HepG2 (cell line): Measurements from ENCODE around the gene SDR39U1. TPM values are rescaled to one million over a fixed set of nuclear protein-coding genes. Genes with fewer than 3 reads are reported as not detected.

Experiments
- ATAC-seq: fragments of 200-7000 bp; cut with Tn5 transposase; 3 replicates; pipeline ENCODE4 v1.9.1; 2020; ENCODE audit warnings: mild to moderate bottlenecking, moderate library complexity
- BruUV-seq: library from RNA; stranded (reverse); fragments of 400-500 nt; replicated peaks from 2 replicates; lab custom pipeline; 2021; lab: Mats Ljungman, UMichigan
- CTCF ChIA-PET: fragments of 300-600 bp; formaldehyde crosslinking; extraction: SDS; loops from one replicate; lab custom pipeline; 2021; ENCODE audit warnings: low total read pairs, inconsistent platforms, low intra/inter-chr PET ratio; lab: Yijun Ruan, JAX
- POLR2A ChIA-PET: fragments of 350-600 bp; sonication (Branson Sonifier 250); formaldehyde crosslinking; loops from one replicate; lab custom pipeline; 2020; ENCODE audit warnings: antibody characterized with exemption, inconsistent platforms; lab: Yijun Ruan, JAX
- DNase-seq: peaks from one replicate; pipeline ENCODE4 v3.0.0-alpha.2; 2015; ENCODE audit warnings: low spot score
- FAIRE-seq: peaks from 3 replicates; lab custom pipeline; 2011; peaks lifted over from hg19 to GRCh38; lab: Jason Lieb, UNC
- H2AFZ ChIP-seq: one replicate; pipeline ENCODE4 v1.6.1; 2011; ENCODE audit warnings: low read length, inconsistent platforms
- H3K27ac ChIP-seq: fragments of 300-600 bp; 3 replicates; pipeline ENCODE4 v1.8.0; 2011; ENCODE audit warnings: mixed run types, mild to moderate bottlenecking, mixed read lengths, low read length, inconsistent platforms; ENCODE audit not compliant: insufficient read depth; ENCODE audit errors: extremely low read length
- H3K27me3 ChIP-seq, 2 experiments: fragments of 200-600 bp in 1 of 2; 2 replicates in 1 of 2; 3 replicates in 1 of 2; pipeline versions ENCODE4 v1.6.0 to v1.8.0; 2011; ENCODE audit warnings: low read length in 2 of 2, mild to moderate bottlenecking in 2 of 2, moderate library complexity in 2 of 2, inconsistent platforms in 1 of 2; ENCODE audit not compliant: insufficient read depth in 2 of 2, control insufficient read depth in 1 of 2
- H3K36me3 ChIP-seq, 2 experiments: fragments of 200-600 bp in 1 of 2; replicated peaks in 1 of 2; 2 replicates in 1 of 2; 3 replicates in 1 of 2; pipeline versions ENCODE4 v1.5.1 to v1.8.0; 2011; ENCODE audit warnings: low read length in 2 of 2, inconsistent platforms in 1 of 2; ENCODE audit not compliant: insufficient read depth in 2 of 2, control insufficient read depth in 1 of 2
- H3K4me1 ChIP-seq: 2 replicates; pipeline ENCODE4 v1.5.1; 2012; ENCODE audit warnings: low read length, inconsistent platforms; ENCODE audit not compliant: insufficient read depth
- H3K4me2 ChIP-seq: 2 replicates; pipeline ENCODE4 v1.6.0; 2011; ENCODE audit warnings: low read depth, low read length, inconsistent platforms
- H3K4me3 ChIP-seq, 3 experiments: fragments of 200-600 bp in 1 of 3; sonication (generic), shearing (Covaris generic) in 1 of 3; replicated peaks in 1 of 3; 2 replicates each; pipeline ENCODE4 v1.5.1; 2011 to 2016; ENCODE audit warnings: low read length in 3 of 3, inconsistent platforms in 2 of 3, low read depth in 2 of 3, mild to moderate bottlenecking in 2 of 3, control low read depth in 1 of 3, mixed read lengths in 1 of 3; ENCODE audit not compliant: insufficient read depth in 1 of 3
- H3K79me2 ChIP-seq: one replicate; pipeline ENCODE4 v1.6.1; 2011; ENCODE audit warnings: low read length, inconsistent platforms; ENCODE audit not compliant: insufficient read depth
- H3K9ac ChIP-seq: 2 replicates; pipeline ENCODE4 v1.6.0; 2011; ENCODE audit warnings: mild to moderate bottlenecking, low read depth, low read length, inconsistent platforms; ENCODE audit not compliant: insufficient read depth
- H3K9me3 ChIP-seq: 2 replicates; pipeline ENCODE4 v1.5.1; 2012; ENCODE audit warnings: mild to moderate bottlenecking, low read length
- H4K20me1 ChIP-seq: 2 replicates; pipeline ENCODE4 v1.6.0; 2011; ENCODE audit warnings: inconsistent platforms, mild to moderate bottlenecking, low read length, moderate library complexity; ENCODE audit not compliant: insufficient read depth
- ATF3 ChIP-seq: sonication (generic); formaldehyde crosslinking; IDR thresholded peaks from 2 replicates; pipeline ENCODE4 v1.4.0; 2020; ENCODE audit warnings: missing genetic modification reagents
- FIP1L1 ChIP-seq: fragments of 200-400 bp; formaldehyde crosslinking; IDR thresholded peaks from 2 replicates; pipeline ENCODE4 v1.6.1; 2018; ENCODE audit warnings: low read depth, mild to moderate bottlenecking, low read length, moderate library complexity, borderline replicate concordance; ENCODE audit not compliant: insufficient read depth
- FOXO4 ChIP-seq: sonication (generic); formaldehyde crosslinking; conservative IDR thresholded peaks from 2 replicates; pipeline ENCODE4 v1.8.1; 2023; ENCODE audit warnings: missing genetic modification reagents
- GABPA ChIP-seq, 2 experiments: IDR thresholded peaks; 2 replicates each; pipeline ENCODE4 v1.6.1; 2011 to 2016; ENCODE audit warnings: low read depth in 2 of 2, low read length in 1 of 2, missing biosample characterization in 1 of 2, missing genetic modification characterization in 1 of 2
- HMG20A ChIP-seq: IDR thresholded peaks from 2 replicates; pipeline ENCODE4 v1.6.1; 2016; ENCODE audit warnings: borderline replicate concordance
- MATR3 ChIP-seq: sonication (generic); formaldehyde crosslinking; IDR thresholded peaks from 2 replicates; pipeline ENCODE4 v1.4.0; 2020; ENCODE audit warnings: missing genetic modification reagents
- POLR2AphosphoS5 ChIP-seq: IDR thresholded peaks from 2 replicates; pipeline ENCODE4 v1.6.1; 2012; ENCODE audit warnings: low read depth, low read length
- SOX5 ChIP-seq: IDR thresholded peaks from 2 replicates; pipeline ENCODE4 v1.6.1; 2016; ENCODE audit warnings: borderline replicate concordance
- SSRP1 ChIP-seq: IDR thresholded peaks from 2 replicates; pipeline ENCODE4 v1.6.1; 2016; ENCODE audit warnings: control low read depth
- ZC3H13 ChIP-seq: sonication (generic); formaldehyde crosslinking; IDR thresholded peaks from 2 replicates; pipeline ENCODE4 v1.8.1; 2023; ENCODE audit warnings: mild to moderate bottlenecking, missing genetic modification reagents, moderate library complexity
- ZNF282 ChIP-seq: fragments of 450-650 bp; IDR thresholded peaks from 2 replicates; pipeline ENCODE4 v1.6.1; 2018; ENCODE audit not compliant: partially characterized antibody
- ZNF317 ChIP-seq: sonication (generic); formaldehyde crosslinking; IDR thresholded peaks from 2 replicates; pipeline ENCODE4 v1.5.0; 2020; ENCODE audit warnings: mild to moderate bottlenecking, missing genetic modification reagents
- ZNF589 ChIP-seq: sonication (generic); formaldehyde crosslinking; conservative IDR thresholded peaks from 2 replicates; pipeline ENCODE4 v1.8.0; 2022; ENCODE audit warnings: mild to moderate bottlenecking, moderate library complexity, missing genetic modification reagents
- ZNF784 ChIP-seq: sonication (generic); formaldehyde crosslinking; IDR thresholded peaks from 2 replicates; pipeline ENCODE4 v1.5.1; 2020; ENCODE audit warnings: missing genetic modification reagents, mild to moderate bottlenecking, borderline replicate concordance
- ZSCAN21 ChIP-seq: sonication (generic); formaldehyde crosslinking; IDR thresholded peaks from 2 replicates; pipeline ENCODE4 v1.8.0; 2022; ENCODE audit warnings: mild to moderate bottlenecking, missing genetic modification reagents, moderate library complexity, borderline replicate concordance
- WGBS: methylation state at CpG from one replicate; pipeline ENCODE4 v1.1.6; 2017; ENCODE audit warnings: low lambda C conversion rate; 5-methylcytosine and 5-hydroxymethylcytosine counted together
- in situ Hi-C: cut with HindIII; loops from 2 replicates; pipeline ENCODE4 v1.10.0; 2017; ENCODE audit warnings: low pct_unique_long_range_greater_than_20kb; ENCODE audit not compliant: extremely low pct_ligation_motif_present
- intact Hi-C: fragments of 100-400 bp; cut with micrococcal nuclease; formaldehyde crosslinking; loops from one replicate; pipeline ENCODE4 v1.10.0; 2022; ENCODE audit not compliant: unreplicated experiment
- polyA plus RNA-seq, 8 experiments: library from polyadenylated mRNA; depleted of rRNA in 3 of 8; stranded (reverse) in 7 of 8; unstranded in 1 of 8; fragments of >200 nt; fragmentation: Illumina TruSeq in 4 of 8; extraction: Trizol in 4 of 8; gene quantifications; 2 replicates each; pipeline versions ENCODE4 v1.2.1 to v1.2.3, GENCODE V29; 2011 to 2016; ENCODE audit warnings: low read depth in 4 of 8, missing spikeins in 1 of 8, mixed read lengths in 1 of 8; ENCODE audit not compliant: insufficient read depth in 1 of 8
- total RNA-seq, 5 experiments: library from RNA; depleted of rRNA; stranded (reverse); fragments of >200 nt; fragmentation: Illumina TruSeq; extraction: Trizol; gene quantifications; 2 replicates each; pipeline ENCODE4 v1.2.3, GENCODE V29; 2016; ENCODE audit warnings: low read depth in 1 of 5
- TF ChIP-seq, protein P1 (sequence below): sonication (generic); formaldehyde crosslinking; IDR thresholded peaks from 2 replicates; pipeline ENCODE4 v1.5.1; 2020; ENCODE audit warnings: missing genetic modification reagents, mild to moderate bottlenecking, borderline replicate concordance
- TF ChIP-seq, protein P2 (sequence below): sonication (generic); formaldehyde crosslinking; IDR thresholded peaks from 2 replicates; pipeline ENCODE4 v1.5.0; 2020; ENCODE audit warnings: mild to moderate bottlenecking, low read depth, missing genetic modification reagents, borderline replicate concordance

Gene SDR39U1
- total and polyA plus RNA-seq, 2 of the 13 experiments (the other 11 are each of a cell fraction or from before 2014, with no cell fraction given) = 34.4 to 129 TPM

DNA sequence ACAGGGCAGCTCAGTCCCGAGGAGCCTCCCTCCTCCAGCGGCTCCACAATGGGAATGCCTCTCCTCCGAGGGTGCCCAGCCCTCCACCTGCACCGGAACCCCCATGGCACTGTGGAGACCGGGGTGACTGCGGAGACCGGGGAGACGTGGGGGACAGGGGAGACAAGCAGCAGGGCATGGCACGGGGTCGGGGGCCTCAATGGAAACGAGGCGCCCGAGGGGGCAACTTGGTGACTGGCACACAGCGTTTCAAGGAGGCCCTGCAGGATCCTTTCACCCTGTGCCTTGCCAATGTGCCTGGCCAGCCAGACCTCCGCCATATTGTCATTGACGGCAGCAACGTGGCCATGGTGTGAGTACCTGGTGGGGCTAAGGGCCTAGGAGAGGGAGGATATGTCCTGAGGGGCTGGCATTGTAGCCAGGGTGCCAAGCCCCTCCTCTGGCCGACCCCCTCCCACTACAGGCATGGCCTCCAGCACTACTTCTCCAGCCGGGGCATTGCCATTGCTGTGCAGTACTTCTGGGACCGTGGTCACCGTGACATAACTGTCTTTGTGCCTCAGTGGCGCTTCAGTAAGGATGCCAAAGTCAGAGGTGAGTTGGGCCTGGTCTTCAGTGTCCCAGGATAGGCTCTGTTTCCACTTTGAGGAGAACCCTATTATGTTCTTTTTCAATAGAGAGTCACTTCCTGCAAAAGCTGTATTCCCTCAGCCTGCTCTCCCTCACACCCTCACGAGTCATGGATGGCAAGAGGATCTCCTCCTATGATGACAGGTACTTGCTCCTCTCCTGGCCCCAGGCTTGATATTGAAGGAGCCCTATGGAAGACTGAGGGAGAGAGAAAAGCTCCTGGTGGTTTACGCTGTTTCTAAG, 10.1 kb downstream of the SDR39U1 start:
- ATAC-seq (no peak), DNase-seq (no peak), FAIRE-seq (no peak)
- Histone ChIP-seq H3K4me3 (peak overlapping the region in 1 of 3 experiments; percentile 80; a peak in 1 of 6 replicates), H4K20me1 (peaks cover 16% of the 10 kb centered on the region), H3K9ac (no peak overlapping the region), H3K27ac (no peak overlapping the region), H3K79me2 (peaks cover 6% of the 10 kb centered on the region), H3K4me1 (peaks cover 44% of the 10 kb centered on the region), H3K27me3 (no peaks in the 10 kb centered on the region; a peak in 1 of 5 replicates), H3K9me3 (no peaks in the 10 kb centered on the region), H2AFZ (no peak overlapping the region), H3K4me2 (peak overlapping the region; percentile 86), H3K36me3 (peaks cover 29 to 37% of the 10 kb centered on the region in 2 experiments)
- ChIA-PET POLR2A (interaction anchor here (0.7 to 9.1 kb wide), 34 partner anchors 9 to 1593 kb away, joined by 3 to 242 read pairs (median 6); partner anchors contain the start of genes ACIN1, C14orf119, CHMP4A and CIDEB), CTCF (interaction anchor here (1.1 to 11.8 kb wide), 5 partner anchors 8 to 125 kb away, joined by 3 to 295 read pairs (median 8); partner anchors contain the start of genes ADCY4, CIDEB and NFATC4)
- WGBS = 93% methylated on average over 24 of the region's 24 CpGs
- no TSS peak for BruUV-seq
- intact Hi-C loops (loop anchor here (10.0 kb wide), 1 partner anchor 848 kb away; no protein-coding TSS in a partner anchor), in situ Hi-C loops (loop anchor here (5.0 to 10.0 kb wide), 3 partner anchors 65 to 188 kb away; partner anchors contain the start of genes NFATC4 and TINF2)
- TF ChIP-seq, protein P1, sequence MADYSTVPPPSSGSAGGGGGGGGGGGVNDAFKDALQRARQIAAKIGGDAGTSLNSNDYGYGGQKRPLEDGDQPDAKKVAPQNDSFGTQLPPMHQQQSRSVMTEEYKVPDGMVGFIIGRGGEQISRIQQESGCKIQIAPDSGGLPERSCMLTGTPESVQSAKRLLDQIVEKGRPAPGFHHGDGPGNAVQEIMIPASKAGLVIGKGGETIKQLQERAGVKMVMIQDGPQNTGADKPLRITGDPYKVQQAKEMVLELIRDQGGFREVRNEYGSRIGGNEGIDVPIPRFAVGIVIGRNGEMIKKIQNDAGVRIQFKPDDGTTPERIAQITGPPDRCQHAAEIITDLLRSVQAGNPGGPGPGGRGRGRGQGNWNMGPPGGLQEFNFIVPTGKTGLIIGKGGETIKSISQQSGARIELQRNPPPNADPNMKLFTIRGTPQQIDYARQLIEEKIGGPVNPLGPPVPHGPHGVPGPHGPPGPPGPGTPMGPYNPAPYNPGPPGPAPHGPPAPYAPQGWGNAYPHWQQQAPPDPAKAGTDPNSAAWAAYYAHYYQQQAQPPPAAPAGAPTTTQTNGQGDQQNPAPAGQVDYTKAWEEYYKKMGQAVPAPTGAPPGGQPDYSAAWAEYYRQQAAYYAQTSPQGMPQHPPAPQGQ = no peak
- TF ChIP-seq, protein P2, sequence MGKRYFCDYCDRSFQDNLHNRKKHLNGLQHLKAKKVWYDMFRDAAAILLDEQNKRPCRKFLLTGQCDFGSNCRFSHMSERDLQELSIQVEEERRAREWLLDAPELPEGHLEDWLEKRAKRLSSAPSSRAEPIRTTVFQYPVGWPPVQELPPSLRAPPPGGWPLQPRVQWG (CRISPR knock-in tag) = no peak
- TF ChIP-seq POLR2AphosphoS5 (0 out of 2 replicates have a peak, but pooled peaks have one; percentile 16), ATF3 (no peak), GABPA (IDR thresholded peaks at IDR 0.05; ENCODE audit: low read depth, low read length) (no peak), GABPA (CRISPR knock-in tag; IDR thresholded peaks at IDR 0.05; ENCODE audit: low read depth) (no peak), ZNF282 (no peak), FOXO4 (CRISPR knock-in tag) (peak; percentile 73; the same call in 1 of the 2 replicates), FIP1L1 (no peak), MATR3 (peak; percentile 34; the same call in 1 of the 2 replicates), SSRP1 (CRISPR knock-in tag) (peak; percentile 56; the same call in 1 of the 2 replicates), ZNF317 (CRISPR knock-in tag) (no peak), ZNF784 (CRISPR knock-in tag) (0 out of 2 replicates have a peak, but pooled peaks have one; percentile 36), SOX5 (CRISPR knock-in tag) (no peak), ZSCAN21 (CRISPR knock-in tag) (no peak), ZNF589 (peak; percentile 33; the same call in 1 of the 2 replicates), ZC3H13 (CRISPR knock-in tag) (0 out of 2 replicates have a peak, but pooled peaks have one; percentile 24), HMG20A (CRISPR knock-in tag) (no peak)
